Mucosa of rectum (tissue), 2 donors: ENCODE results near the gene HOXA10.

Experiments
- H3K27ac ChIP-seq, 2 donors: one replicate each; pipeline ENCODE4 v1.7.0; 2013; ENCODE audit warnings: inconsistent platforms in 2 of 2, low read depth in 2 of 2, low read length in 2 of 2
- H3K27me3 ChIP-seq, 2 donors: one replicate each; pipeline ENCODE4 v1.7.0; 2013; ENCODE audit warnings: low read length in 2 of 2; ENCODE audit not compliant: control insufficient read depth in 2 of 2, insufficient read depth in 2 of 2
- H3K36me3 ChIP-seq, 2 donors: one replicate each; pipeline ENCODE4 v1.7.0; 2013; ENCODE audit warnings: low read length in 2 of 2; ENCODE audit not compliant: control insufficient read depth in 2 of 2, insufficient read depth in 2 of 2
- H3K4me1 ChIP-seq, 2 donors: one replicate each; pipeline ENCODE4 v1.7.0; 2013; ENCODE audit warnings: low read length in 2 of 2, mild to moderate bottlenecking in 1 of 2; ENCODE audit not compliant: control insufficient read depth in 2 of 2, insufficient read depth in 2 of 2
- H3K4me3 ChIP-seq, 2 donors: one replicate each; pipeline ENCODE4 v1.7.0; 2013; ENCODE audit warnings: low read length in 2 of 2
- H3K9ac ChIP-seq, 2 donors: one replicate each; pipeline ENCODE4 v1.7.0; 2013; ENCODE audit warnings: low read length in 2 of 2, low read depth in 1 of 2, mild to moderate bottlenecking in 1 of 2
- H3K9me3 ChIP-seq, 2 donors: one replicate each; pipeline ENCODE4 v1.7.0; 2013; ENCODE audit warnings: low read length in 2 of 2; ENCODE audit not compliant: control insufficient read depth in 2 of 2
- donor health status: healthy.
- donor health status: Normal muscosa, but diverticular disease.

Gene HOXA10

GRCh38 chr7:27198138-27198841 lies 24.2 kb upstream of the HOXA10 start:
- H3K4me3 ChIP-seq: peak overlapping the region; percentile 79 to 85
- H3K4me1 ChIP-seq: peaks cover 3 to 22% of the 10 kb centered on the region in 2 donors
- peaks cover 0 to 2% of the 10 kb centered on the region in 2 donors for H3K9me3 ChIP-seq
- H3K36me3 ChIP-seq: no peaks in the 10 kb centered on the region
- H3K27ac ChIP-seq: peak overlapping the region; percentile 82 to 86
- H3K27me3 ChIP-seq: peaks cover 3 to 36% of the 10 kb centered on the region in 2 donors
- H3K9ac ChIP-seq: peak overlapping the region; percentile 90 to 98

- peak overlapping the region; percentile 90 to 98 for H3K9ac ChIP-seq
- H3K27ac ChIP-seq: peak overlapping the region; percentile 82 to 86
- H3K36me3 ChIP-seq: no peaks in the 10 kb centered on the region
- peaks cover 0 to 2% of the 10 kb centered on the region in 2 donors for H3K9me3 ChIP-seq
- peak overlapping the region; percentile 79 to 85 for H3K4me3 ChIP-seq
- peaks cover 3 to 39% of the 10 kb centered on the region in 2 donors for H3K27me3 ChIP-seq
- peaks cover 3 to 25% of the 10 kb centered on the region in 2 donors for H3K4me1 ChIP-seq
These were observed 23.3 kb upstream of the HOXA10 start for GRCh38 chr7:27197137-27198042.

GRCh38 chr7:27196287-27196767 lies 22.2 kb upstream of the HOXA10 start:
- Histone ChIP-seq H3K4me3 (peak overlapping the region; percentile 79 to 85), H3K4me1 (peaks cover 10 to 24% of the 10 kb centered on the region in 2 donors), H3K36me3 (no peaks in the 10 kb centered on the region), H3K9ac (peak overlapping the region; percentile 35 to 98), H3K9me3 (peaks cover 0 to 2% of the 10 kb centered on the region in 2 donors), H3K27me3 (peaks cover 8 to 38% of the 10 kb centered on the region in 2 donors), H3K27ac (peak overlapping the region; percentile 14 to 62)

GRCh38 chr7:27194686-27195379 lies 20.7 kb upstream of the HOXA10 start:
- Histone ChIP-seq H3K4me3 (peak overlapping the region; percentile 66 to 79), H3K9ac (peak overlapping the region; percentile 72 to 92), H3K27me3 (peaks cover 8 to 36% of the 10 kb centered on the region in 2 donors), H3K36me3 (no peaks in the 10 kb centered on the region), H3K27ac (peak overlapping the region in 1 of 2 donors; percentile 55), H3K9me3 (peaks cover 0 to 2% of the 10 kb centered on the region in 2 donors), H3K4me1 (peaks cover 16 to 28% of the 10 kb centered on the region in 2 donors)

- Histone ChIP-seq H3K4me1 (peaks cover 24 to 36% of the 10 kb centered on the region in 2 donors), H3K4me3 (peak overlapping the region; percentile 66 to 79), H3K9ac (peak overlapping the region; percentile 78 to 92), H3K9me3 (peaks cover 0 to 2% of the 10 kb centered on the region in 2 donors), H3K27me3 (peaks cover 8 to 37% of the 10 kb centered on the region in 2 donors), H3K36me3 (no peaks in the 10 kb centered on the region), H3K27ac (peak overlapping the region; percentile 91 to 93)
These were observed 19.9 kb upstream of the HOXA10 start for GRCh38 chr7:27194002-27194352.

- Histone ChIP-seq H3K9ac (peak overlapping the region; percentile 78 to 92), H3K36me3 (no peaks in the 10 kb centered on the region), H3K27ac (peak overlapping the region; percentile 91 to 93), H3K4me3 (peak overlapping the region; percentile 66 to 79), H3K9me3 (peaks cover 0 to 2% of the 10 kb centered on the region in 2 donors), H3K4me1 (peaks cover 24 to 42% of the 10 kb centered on the region in 2 donors), H3K27me3 (peaks cover 8 to 32% of the 10 kb centered on the region in 2 donors)
These were observed 19.3 kb upstream of the HOXA10 start for GRCh38 chr7:27193335-27194001.

- H3K27ac ChIP-seq: peak overlapping the region; percentile 91 to 93
- peaks cover 31 to 49% of the 10 kb centered on the region in 2 donors for H3K4me1 ChIP-seq
- no peaks in the 10 kb centered on the region for H3K36me3 ChIP-seq
- H3K27me3 ChIP-seq: peaks cover 14 to 29% of the 10 kb centered on the region in 2 donors
- H3K4me3 ChIP-seq: peak overlapping the region; percentile 66 to 79
- H3K9me3 ChIP-seq: peaks cover 0 to 2% of the 10 kb centered on the region in 2 donors
- peak overlapping the region; percentile 78 to 92 for H3K9ac ChIP-seq
These were observed 18.6 kb upstream of the HOXA10 start for GRCh38 chr7:27192546-27193334.

- peaks cover 14 to 27% of the 10 kb centered on the region in 2 donors for H3K27me3 ChIP-seq
- peak overlapping the region; percentile 78 to 92 for H3K9ac ChIP-seq
- H3K27ac ChIP-seq: peak overlapping the region; percentile 91 to 93
These were observed 17.9 kb upstream of the HOXA10 start for GRCh38 chr7:27191833-27192545.

More at GRCh38 chr7:27191833-27192545, 17.9 kb upstream of the HOXA10 start:
- no peaks in the 10 kb centered on the region for H3K9me3 ChIP-seq
- no peaks in the 10 kb centered on the region for H3K36me3 ChIP-seq
- peaks cover 34 to 56% of the 10 kb centered on the region in 2 donors for H3K4me1 ChIP-seq
- peak overlapping the region; percentile 66 to 79 for H3K4me3 ChIP-seq
